NCI-H2107 (cell line): Measurements from ENCODE around the gene PTX4.

ENCODE experiments used
- DNase-seq: peaks from one replicate; lab custom pipeline; 2025; lab: John Stamatoyannopoulos, UW

PTX4 gene

DNA sequence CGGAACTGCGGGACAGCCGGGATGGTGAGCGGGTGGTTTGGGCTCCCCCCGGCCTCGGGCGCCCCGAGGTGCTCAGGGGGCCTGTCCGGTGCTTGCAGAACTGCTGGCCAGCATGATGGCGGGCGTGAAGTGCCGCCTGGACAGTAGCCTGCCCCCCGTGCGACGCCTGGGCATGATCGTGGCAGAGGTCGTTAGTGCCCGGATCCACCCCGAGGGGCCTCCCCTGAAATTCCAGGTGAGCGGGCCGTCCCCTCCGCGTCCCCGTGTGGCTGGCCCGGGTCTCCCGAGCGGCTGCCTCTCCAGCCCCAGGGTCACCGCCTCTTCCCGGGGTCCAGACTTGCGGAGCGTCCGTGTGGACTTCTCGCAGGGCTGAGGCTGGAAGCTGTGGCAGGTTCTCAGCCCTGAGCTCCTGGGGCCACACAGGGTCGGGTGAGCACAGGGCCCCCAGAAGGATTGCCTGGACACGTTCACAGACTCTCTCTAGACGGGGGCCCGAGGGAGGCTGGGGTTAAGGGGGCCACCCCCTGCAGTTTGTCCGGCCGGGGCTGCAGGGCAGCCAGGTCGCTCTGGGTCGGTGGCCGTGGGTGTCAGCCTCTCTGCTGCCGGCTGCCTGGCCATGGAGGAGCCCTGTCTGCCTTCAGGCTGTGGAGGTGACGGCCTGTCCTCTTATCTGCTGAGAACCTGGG, 11.9 kb upstream of the PTX4 start:
- DNase-seq = no peak

DNA sequence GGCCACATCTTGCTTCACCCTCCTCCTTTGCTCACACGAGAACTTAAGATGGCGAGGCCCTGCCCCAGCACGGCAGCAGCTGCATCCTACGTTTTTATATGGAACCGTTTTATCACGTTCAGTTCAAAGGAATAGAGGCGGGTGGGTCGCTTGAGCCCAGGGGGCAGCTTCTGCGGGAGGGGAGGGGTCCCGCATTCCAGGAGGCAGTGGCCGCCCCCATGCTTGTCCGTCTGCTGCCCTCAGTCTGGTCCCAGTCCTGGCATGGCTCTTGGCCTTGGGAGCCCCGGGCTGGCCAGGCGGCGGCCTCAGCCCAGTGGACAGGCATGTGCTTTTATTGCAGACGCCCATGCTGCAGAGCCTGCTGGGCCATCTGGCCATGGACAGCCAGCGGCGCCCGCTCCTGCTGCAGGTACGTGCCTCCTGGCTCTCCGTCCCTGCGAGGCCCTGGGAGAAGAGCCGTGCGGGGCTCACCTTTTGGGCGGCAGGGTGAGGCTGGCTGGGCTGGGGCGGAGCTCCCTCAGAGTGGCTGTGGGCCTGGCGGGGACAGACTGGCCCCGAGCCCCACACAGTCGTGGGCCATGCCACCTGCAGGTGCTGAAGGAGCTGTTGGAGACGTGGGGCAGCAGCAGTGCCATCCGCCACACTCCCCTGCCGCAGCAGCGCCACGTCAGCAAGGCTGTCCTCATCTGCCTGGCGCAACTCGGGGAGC, 11.2 kb upstream of the PTX4 start:
- DNase-seq = no peak

DNA sequence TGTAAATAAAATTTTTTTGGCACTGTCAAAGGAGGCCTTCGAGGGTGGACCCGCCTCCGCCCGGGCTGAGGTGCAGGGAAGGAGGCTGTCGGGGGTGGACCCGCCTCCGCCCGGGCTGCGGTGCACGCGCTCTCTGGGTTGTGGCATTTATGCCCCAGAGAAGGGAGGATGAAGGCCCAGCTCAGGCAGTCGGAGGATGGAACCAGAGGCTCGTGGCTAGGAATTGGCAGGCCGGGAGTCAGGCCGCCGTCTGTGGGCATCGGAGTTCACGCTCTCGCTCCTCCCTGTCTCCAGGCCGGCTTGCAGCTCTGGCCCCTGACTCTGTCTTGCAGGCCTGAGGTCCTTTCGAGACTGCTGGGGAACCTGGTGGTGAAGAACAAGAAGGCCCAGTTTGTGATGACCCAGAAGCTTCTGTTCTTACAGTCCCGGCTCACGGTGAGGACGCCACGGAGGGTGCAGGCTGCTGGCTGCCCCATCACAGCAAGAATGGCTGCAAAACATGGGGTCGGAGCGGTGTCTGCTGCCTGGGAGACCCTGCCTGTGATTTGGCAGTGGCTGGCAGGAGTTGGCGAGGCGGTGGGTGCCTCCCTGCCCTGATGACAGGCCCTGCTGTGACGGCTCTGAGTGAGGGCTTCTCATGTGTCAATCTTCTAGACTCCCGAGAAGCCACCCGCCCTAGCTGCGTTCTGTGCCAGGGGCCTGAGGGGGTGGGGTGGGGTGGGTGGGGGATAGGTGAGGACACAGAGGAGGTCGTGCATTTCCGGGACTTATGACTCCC, 10.3 kb upstream of the PTX4 start:
- DNase-seq = no peak

DNA sequence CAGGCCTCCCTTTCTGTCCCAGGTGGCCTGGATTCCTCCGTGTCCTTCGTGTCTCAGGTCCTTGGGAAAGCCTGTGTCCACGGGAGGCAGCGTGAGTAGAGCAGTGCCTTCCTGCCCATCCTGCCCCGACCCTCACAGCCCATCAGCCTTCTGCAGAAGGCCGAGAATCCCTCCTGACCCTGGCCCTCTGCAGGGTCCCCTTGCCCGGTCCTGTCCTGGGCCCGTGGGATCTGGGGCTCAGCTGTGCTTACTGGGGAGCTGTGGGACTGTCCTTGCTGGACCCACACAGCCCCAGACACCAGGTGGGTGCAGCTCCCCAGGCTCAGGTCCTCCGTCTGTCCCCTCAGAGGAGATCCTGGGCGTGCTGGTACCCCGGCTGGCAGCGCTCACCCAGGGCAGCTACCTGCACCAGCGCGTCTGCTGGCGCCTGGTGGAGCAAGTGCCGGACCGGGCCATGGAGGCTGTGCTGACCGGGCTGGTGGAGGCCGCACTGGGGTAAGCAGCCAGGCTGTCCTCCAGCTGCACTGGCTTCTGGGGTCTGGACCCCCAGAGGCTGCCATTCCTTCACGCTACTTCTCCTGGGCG, 8.4 kb upstream of the PTX4 start:
- no peak for DNase-seq

DNA sequence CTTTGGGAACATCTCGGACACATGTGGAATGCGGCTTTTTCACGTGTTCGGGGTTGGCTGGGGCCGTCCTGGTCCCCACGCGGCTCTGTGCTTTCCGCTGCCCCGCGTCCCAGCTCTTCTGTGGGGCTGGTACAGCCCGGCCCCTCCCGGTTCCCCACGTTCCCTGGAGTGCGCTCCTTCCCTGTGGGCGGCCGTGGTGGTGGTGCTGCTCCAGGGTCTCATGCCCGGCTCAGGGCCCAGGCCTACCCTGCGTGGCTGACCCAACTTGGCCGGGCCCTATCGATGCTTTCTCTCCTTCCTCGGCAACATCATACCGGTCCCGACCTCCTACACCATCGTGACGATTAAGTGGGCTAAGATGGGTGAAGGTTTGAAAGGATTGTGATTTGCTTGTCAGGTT, 7.7 kb upstream of the PTX4 start:
- DNase-seq = no peak

DNA sequence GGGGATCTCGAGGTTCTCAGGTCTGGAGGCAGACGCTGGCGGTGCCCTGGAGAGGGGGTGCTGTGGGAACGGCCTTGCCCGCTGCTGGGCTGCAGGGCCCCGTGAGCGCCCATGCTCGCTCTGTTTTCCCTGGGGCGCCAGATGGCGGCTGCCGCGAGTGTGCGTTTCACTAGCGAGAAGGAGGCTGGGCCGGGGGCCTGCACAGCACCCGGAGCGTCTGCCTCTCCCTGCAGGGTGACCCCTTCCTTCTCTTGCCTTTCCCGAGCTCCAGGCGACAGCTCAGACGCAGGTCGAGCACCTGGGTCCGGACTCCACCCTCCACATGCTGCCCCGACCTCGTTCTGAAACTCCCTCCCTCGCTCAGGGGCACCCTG, 7.1 kb upstream of the PTX4 start:
- DNase-seq = no peak

DNA sequence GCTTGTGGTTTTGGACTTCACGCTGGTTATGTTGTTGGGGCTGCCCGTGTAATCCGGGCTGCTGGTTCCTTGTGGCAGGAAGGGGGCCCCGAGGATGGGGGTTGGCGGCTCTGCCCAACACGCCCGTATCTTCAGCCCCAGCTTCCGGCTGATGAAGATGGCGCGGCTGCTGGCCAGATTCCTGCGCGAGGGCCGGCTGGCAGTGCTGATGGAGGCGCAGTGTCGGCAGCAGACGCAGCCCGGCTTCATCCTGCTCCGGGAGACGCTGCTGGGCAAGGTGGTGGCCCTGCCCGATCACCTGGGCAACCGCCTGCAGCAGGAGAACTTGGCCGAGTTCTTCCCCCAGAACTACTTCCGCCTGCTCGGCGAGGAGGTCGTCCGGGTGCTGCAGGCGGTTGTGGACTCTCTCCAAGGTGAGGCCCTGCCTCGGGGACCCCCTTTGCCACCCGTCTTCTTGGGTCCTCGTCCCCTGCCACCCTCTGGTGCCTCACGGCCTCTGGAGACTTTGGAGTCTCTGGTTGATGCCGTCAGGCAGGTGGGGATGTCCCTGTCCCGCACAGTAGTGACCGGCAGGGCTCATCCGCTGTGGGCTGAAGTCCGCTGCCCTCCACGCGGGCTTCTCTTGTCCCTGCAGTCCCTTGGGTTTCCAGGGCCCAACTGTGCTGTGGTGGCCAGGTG, 6.6 kb upstream of the PTX4 start:
- DNase-seq = no peak

DNA sequence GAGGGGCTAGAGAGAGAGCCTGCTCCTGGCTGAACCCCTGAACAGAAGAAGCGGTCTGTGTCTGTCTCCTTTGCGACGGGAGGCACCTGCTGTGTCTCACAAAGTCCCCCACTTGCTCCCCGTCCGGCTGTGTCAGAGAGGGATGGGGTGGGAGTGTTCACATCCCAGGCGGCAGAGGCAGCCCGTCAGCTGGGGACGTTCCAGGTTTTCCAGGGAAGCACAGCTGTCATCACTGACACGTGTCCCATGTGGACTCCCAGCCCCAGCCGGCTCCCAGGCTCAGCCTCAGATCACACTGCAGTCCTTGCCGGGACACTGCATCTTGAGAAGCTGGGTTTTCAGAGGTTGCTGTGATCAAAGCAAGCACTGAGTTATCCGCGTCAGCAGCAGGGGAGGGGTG, 6.0 kb upstream of the PTX4 start:
- no peak for DNase-seq

DNA sequence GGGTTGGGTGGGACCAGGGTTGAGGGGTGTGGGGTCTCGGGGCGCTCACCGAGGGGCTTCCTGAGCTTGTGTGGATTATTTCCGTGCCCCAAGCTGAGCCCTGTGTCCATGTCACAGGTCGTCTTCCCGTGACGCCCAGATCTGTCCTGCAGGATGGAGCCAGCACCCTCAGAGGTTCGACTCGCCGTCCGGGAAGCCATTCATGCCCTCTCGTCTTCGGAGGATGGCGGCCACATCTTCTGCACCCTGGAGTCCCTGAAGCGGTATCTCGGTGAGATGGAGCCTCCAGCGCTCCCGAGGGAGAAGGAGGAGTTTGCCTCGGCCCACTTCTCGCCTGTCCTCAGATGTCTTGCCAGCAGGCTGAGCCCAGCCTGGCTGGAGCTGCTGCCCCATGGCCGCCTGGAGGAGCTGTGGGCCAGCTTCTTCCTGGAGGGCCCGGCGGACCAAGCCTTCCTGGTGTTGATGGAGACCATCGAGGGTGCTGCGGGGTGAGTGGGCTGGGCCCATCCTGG, 5.4 kb upstream of the PTX4 start:
- no peak for DNase-seq

DNA sequence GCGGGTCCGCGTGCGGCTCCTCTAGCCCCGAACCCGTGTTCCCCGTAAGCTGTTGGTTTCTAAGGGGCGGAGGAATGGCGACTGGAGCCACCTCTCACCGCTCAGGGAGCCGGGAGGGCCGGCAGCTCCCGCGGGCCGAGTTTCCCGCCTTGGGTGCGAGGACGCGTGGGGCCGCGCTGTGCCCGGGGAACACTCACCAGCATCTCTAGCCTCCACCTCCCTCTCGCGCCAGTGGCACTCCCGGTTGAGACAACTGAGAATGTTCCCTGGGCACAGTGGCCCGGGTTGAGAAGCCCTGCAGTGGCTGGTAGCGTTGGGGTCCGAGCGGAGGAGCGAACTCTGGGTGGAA, 5.0 kb upstream of the PTX4 start:
- no peak for DNase-seq

DNA sequence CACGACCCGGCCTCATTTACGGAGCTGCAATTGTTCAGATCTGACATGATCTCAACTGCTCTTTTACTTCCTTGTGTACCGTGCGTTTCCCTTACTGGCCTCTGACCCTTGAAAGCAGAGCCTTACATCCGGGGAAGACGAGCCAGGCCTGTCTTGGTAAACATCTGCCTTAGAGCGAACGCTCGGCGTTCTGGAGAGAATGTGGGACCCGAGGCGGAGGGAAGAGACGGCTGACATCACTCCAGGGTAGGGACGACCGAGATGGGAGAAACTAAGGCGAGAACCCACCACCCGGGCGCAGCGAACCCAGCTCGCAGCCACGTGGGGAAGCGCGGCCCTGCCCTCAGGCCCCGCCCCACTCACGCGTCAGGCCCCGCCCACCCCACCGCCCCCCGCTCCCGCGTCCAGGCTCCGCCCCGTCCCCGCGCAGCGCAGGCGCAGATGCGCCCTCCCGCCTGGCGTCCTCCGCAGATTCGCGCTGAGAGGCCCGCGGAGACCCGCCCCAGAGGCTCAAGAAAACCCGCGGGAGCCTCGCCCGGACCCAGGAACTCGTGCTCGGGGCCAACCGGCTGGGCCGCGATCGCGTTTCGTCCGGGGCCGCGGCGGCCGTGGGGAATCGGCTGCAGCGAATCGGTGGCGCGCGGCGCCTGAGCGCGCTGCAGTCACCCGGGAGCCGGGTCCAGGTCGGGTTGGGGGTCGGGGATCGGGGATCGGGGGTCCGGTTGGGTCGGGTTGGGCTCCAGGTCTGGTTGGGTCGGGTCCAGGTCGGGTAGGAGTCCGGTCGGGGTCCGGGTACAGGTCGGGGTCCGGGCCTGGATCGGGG, 4.4 kb upstream of the PTX4 start, which contains the start of gene TELO2:
Gene TELO2, plus strand, starts transcription at position 438 of the 823 bp plus-strand sequence. CDS start 922 bp downstream, outside the sequence.
- DNase-seq = peak; percentile 57

DNA sequence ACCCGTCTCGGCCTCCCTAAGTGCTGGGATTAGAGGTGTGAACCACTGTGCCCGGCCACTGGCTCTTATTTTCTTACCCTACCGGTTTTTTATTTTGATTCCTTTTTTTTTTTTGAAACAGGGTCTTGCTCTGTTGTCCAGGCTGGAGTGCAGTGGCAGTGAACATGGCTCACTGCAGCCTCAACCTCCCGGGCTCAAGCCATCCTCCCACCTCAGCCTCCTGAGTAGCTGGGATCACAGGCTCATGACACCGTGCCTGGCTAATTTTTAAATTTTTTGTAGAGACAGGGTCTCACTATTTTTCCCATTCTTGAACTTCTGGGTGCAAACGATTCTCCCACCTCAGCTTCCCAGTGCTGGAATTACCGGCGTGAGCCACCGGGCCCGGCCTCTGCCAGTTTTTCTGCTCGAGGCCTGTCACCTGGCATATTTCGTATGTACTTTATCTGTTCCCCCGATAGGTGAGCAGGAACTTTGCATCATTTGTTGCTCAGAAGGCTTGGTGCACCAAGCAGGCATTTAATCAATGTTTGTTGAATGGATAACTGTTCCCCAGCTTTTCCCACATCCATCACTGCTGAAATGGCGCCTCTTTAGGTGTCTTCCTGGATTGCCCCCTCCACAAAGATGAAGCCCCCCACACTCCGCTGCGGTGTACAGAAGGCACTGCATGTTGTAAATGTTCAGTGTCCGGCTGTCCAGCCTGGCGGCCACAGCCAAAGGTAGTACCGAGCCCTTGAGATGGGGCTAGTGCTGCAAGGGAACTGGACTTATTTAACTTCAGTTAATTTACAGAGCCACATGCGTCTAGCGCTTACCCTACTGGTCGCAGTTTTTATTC, 3.6 kb upstream of the PTX4 start:
- no peak for DNase-seq

DNA sequence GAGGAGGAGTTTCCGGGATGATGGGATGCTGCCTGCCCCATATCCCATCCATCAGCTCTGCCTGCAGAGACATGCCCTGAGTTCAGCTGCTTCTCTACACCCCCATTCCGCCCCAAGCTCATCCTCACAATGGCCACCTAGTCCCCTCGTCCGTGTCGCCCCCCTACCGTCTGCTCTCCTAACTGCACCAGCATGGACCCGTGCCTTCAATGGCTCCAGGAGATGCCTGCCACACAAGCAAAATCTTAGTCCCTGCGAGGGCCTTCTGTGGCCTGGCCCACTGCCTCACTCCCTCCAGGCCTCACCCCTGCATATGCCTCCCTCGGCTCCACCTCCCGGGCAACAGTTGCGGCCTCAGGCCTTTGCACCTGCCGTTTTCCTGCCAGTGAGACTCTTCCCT, 2.6 kb upstream of the PTX4 start:
- DNase-seq = no peak

DNA sequence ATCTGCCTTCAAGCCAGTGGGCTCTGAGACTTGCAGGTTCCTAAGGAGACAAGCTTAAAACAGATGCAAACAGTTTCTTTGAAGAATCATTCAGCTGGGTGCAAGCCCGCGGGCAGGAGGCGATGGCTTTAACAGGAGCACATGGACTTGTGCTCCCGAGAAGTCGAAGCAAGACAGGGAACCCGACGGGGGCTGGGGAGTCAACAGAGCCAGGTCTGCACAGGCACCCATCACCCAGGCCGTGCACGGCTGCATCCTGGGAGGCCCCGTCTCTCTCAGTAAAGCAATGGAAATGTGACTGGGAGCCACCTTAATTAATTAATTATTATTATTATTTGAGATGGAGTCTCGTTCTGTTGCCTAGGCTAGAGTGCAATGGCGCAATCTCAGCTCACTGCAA, 333 bp upstream of the PTX4 start:
- DNase-seq = no peak

DNA sequence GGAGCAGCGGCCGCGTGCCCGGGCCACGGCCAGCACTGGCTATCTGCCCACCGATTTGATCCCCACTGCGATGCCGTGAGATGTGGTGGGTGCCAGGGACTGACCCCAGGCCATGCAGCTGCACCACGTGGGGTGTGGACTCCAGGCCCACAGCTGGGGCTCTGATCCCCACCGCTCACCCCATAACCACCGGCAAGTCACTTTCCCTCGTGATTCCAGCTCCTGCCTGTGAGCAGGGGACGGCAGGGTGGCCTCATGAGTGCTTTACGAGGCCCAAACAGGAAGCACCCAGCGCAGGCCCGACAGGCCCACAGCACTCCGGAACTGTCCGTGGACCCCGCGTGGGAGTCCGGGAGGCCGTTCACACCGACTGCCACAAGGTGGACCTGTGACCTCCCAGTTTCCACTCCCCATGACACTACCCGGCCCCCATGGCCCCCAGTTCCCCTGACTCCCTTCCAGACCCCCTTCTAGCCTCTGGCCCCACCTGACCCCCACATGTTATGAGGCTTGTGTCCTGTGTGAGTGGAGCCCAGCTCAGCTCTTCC, 616 bp downstream of the PTX4 start:
- no peak for DNase-seq

DNA sequence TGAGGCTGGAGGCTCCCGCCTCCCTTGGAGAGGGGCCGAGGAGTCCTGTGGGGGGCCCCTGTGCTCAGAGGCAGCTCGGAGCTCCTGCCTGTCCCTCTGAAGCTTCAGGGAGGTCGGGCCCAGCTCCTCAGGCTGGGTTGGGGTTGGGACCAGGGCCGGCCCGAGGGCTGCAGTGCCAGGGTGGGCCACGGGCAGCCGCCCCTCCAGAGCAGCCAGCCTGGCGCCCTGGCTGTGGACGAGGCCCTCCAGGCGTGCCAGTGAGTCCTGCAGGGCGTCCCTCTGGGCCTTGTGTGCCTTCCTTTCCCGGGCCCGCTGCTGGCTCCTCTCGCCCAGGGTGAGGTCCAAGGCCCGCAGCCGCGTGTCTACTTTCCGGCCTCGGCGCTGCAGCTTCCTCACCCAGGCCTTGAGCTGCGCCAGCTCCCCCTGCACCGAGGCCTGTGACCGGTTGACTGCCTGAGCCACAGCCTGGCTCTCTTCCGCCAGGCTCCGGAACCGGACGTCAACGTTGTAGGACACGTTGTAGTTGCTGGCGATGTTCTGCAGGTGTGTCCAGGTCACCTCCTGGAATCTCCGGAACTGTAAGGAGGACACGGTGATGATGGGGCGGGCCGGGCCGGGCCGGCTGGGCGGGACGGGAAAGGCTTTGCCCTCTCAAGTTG, 1.2 kb downstream of the PTX4 start:
- no peak for DNase-seq

DNA sequence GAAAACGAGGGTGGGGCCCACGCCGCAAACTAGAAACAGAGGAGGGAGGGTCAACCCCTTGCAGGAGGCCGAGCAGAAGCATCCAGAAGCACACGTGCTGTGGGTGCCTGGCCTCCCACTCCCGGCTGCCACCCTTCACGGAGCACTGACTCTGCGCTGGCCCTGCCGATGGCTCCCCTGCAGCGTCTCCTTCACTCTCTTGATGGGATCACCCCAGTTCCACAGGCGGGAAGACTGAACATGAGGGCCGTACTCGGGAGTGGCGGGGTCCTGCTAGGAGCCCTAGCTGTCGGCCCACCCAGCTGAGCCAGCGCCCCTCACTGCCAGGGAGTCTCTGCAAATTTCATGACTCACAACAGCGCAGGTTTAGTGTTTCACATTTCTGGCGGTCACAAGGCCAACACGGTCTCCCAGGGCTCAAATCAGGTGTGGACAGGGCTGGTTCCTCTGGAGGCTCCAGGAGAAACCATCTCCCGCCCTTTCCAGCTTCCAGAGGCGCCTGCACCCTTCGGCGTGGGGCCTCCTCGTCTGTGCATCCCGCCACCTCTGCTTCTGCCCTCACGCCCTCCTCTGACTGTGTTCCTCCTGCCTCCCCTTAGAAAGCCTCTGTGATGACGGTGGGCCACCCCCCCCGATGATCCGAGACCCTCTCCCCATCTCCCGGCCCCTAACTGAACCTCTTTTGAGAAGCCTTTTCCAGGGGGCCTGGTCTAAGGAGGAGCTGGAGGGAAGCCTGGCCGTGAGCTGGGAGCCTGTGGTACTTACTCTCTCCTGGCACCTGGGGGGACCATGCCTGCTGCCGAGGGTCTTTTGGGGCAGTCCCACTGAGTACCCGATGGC, 2.0 kb downstream of the PTX4 start:
- no peak for DNase-seq

DNA sequence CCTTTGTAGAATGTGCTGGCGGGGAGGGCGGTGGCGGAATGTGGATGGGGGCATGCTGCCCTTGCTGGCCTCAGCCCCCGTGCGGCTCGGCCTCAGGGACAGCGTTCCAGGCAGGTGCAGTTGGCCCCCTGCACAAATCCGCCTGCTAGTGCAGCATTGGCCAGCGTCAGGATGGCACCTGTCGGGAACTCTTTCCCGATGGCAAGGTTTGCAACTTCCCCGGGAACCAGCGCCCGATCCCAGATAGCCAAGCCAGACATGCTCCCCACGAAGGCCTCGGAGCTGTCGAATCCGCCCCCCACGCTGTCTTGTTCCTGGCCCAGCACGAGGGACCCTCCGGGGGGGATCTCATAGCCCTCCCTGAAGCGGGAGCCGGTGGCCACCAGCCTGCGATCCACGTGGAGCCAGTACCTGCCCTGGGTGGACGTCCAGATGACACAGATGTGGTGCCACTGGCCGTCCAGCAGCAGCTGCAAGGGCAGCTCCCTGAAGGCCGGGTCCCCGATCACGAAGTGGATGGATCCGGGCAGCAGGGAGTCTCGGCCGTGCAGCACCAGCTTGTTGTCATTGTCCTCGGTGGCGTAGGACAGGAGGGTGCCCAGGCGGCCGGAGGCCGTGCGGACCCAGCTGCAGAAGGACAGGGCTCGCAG, 2.8 kb downstream of the PTX4 start:
- no peak for DNase-seq
